A549 (cell line): ENCODE data around the gene NFIX. TPM values are rescaled to one million over a fixed set of nuclear protein-coding genes. Genes with fewer than 3 reads are reported as not detected.

Source experiments
- ATAC-seq, 2 experiments: fragments of 200-7000 bp in 1 of 2; fragments of >200 bp in 1 of 2; cut with Nextera tagmentation in 1 of 2; cut with Tn5 transposase in 1 of 2; 3 replicates each; pipeline versions ENCODE4 v1.8.0 to v1.9.1; 2018 to 2020; ENCODE audit warnings: mild to moderate bottlenecking in 1 of 2, moderate library complexity in 1 of 2
- CTCF ChIA-PET: fragments of 300-600 bp; sonication (Branson Sonifier 250); formaldehyde crosslinking; extraction: SDS; loops from one replicate; lab custom pipeline; 2021; ENCODE audit warnings: antibody characterized with exemption, inconsistent platforms; lab: Yijun Ruan, JAX
- POLR2A ChIA-PET: fragments of 350-600 bp; formaldehyde crosslinking; extraction: SDS; loops from one replicate; lab custom pipeline; 2021; ENCODE audit warnings: antibody characterized with exemption, inconsistent platforms; lab: Yijun Ruan, JAX
- DNase-seq, 2 experiments: peaks; one replicate each; pipeline versions ENCODE4 v3.0.0 to v3.0.0-alpha.2; 2011 to 2016; ENCODE audit warnings: low read depth in 1 of 2, low spot score in 1 of 2
- FAIRE-seq: peaks from 2 replicates; lab custom pipeline; 2011; peaks lifted over from hg19 to GRCh38; lab: Jason Lieb, UNC
- H3K27ac ChIP-seq, 2 experiments: fragments of >200 bp; sonication (Bioruptor Twin); formaldehyde crosslinking; 3 replicates each; pipeline ENCODE4 v1.5.1; 2016 to 2017
- H3K4me1 ChIP-seq: fragments of >200 bp; sonication (Bioruptor Twin); formaldehyde crosslinking; 3 replicates; pipeline ENCODE4 v1.6.1; 2016
- H3K4me2 ChIP-seq: fragments of >200 bp; sonication (Bioruptor Twin); formaldehyde crosslinking; 3 replicates; pipeline ENCODE4 v1.6.1; 2016
- H3K4me3 ChIP-seq: fragments of >200 bp; sonication (Bioruptor Twin); formaldehyde crosslinking; 3 replicates; pipeline ENCODE4 v1.5.1; 2016
- H3K9me3 ChIP-seq: fragments of >200 bp; sonication (Bioruptor Twin); formaldehyde crosslinking; 3 replicates; pipeline ENCODE4 v1.6.1; 2016
- CBX8 ChIP-seq: fragments of 200-600 bp; sonication (generic); IDR thresholded peaks from 2 replicates; pipeline ENCODE4 v1.6.1; 2016
- CHD2 ChIP-seq: fragments of 150-350 bp; IDR thresholded peaks from 2 replicates; pipeline ENCODE4 v1.6.1; 2014; ENCODE audit warnings: low read length; ENCODE audit not compliant: partially characterized antibody
- EHMT2 ChIP-seq: fragments of 200-600 bp; sonication (generic); IDR thresholded peaks from 2 replicates; pipeline ENCODE4 v1.6.1; 2016; ENCODE audit warnings: antibody characterized with exemption, low read depth, mild to moderate bottlenecking, moderate library complexity
- EP300 ChIP-seq, 2 experiments: fragments of >200 bp; sonication (Bioruptor Twin); formaldehyde crosslinking; IDR thresholded peaks; 2 replicates in 1 of 2; 3 replicates in 1 of 2; pipeline ENCODE4 v1.6.1; 2016 to 2017
- ESRRA ChIP-seq: fragments of 150-350 bp; IDR thresholded peaks from 2 replicates; pipeline ENCODE4 v1.6.1; 2014; ENCODE audit warnings: mild to moderate bottlenecking, low read length, borderline replicate concordance
- FOSB ChIP-seq: fragments of 250-450 bp; sonication (Bioruptor Pico); IDR thresholded peaks from 2 replicates; pipeline ENCODE4 v1.5.0; 2020; ENCODE audit warnings: mild to moderate bottlenecking, moderate library complexity
- HOXB5 ChIP-seq: fragments of 250-450 bp; sonication (Bioruptor Pico); IDR thresholded peaks from 2 replicates; pipeline ENCODE4 v1.5.0; 2020; ENCODE audit warnings: mild to moderate bottlenecking, moderate library complexity
- KDM1A ChIP-seq: fragments of 200-600 bp; sonication (generic); IDR thresholded peaks from 2 replicates; pipeline ENCODE4 v1.6.1; 2016; ENCODE audit warnings: low read depth, mild to moderate bottlenecking
- MYC ChIP-seq: IDR thresholded peaks from 2 replicates; pipeline ENCODE4 v1.6.1; 2012; ENCODE audit warnings: mild to moderate bottlenecking, inconsistent platforms, low read length, improper control_type of control experiment, borderline replicate concordance
- NFE2L2 ChIP-seq: fragments of 150-350 bp; conservative IDR thresholded peaks from 2 replicates; pipeline ENCODE4 v1.6.1; 2014; ENCODE audit warnings: low read length
- NPAS2 ChIP-seq: fragments of 250-450 bp; sonication (Bioruptor Pico); IDR thresholded peaks from 2 replicates; pipeline ENCODE4 v1.8.0; 2022; ENCODE audit warnings: mild to moderate bottlenecking, moderate library complexity, borderline replicate concordance
- POLR2AphosphoS2 ChIP-seq: conservative IDR thresholded peaks from 2 replicates; pipeline ENCODE4 v1.6.1; 2012; ENCODE audit warnings: low read length, improper control_type of control experiment, inconsistent platforms
- RARB ChIP-seq: fragments of 250-450 bp; sonication (Bioruptor Pico); IDR thresholded peaks from 2 replicates; pipeline ENCODE4 v1.8.0; 2021; ENCODE audit warnings: mild to moderate bottlenecking, moderate library complexity
- RNF2 ChIP-seq: fragments of 200-600 bp; sonication (generic); IDR thresholded peaks from 2 replicates; pipeline ENCODE4 v1.6.1; 2016; ENCODE audit warnings: low read depth, mild to moderate bottlenecking, antibody characterized with exemption, moderate library complexity, borderline replicate concordance
- SMC3 ChIP-seq: fragments of >200 bp; sonication (Bioruptor Twin); formaldehyde crosslinking; IDR thresholded peaks from 3 replicates; pipeline ENCODE4 v1.6.1; 2018; ENCODE audit warnings: inconsistent platforms
- SREBF2 ChIP-seq: fragments of 450-650 bp; IDR thresholded peaks from 2 replicates; pipeline ENCODE4 v1.6.1; 2014; ENCODE audit warnings: mild to moderate bottlenecking, moderate library complexity
- ZFP36 ChIP-seq: fragments of 450-650 bp; IDR thresholded peaks from 2 replicates; pipeline ENCODE4 v1.6.1; 2014; ENCODE audit warnings: borderline replicate concordance; ENCODE audit not compliant: partially characterized antibody
- WGBS: methylation state at CpG from one replicate; pipeline ENCODE4 v1.1.6; 2017; ENCODE audit errors: missing lambda C conversion rate; 5-methylcytosine and 5-hydroxymethylcytosine counted together
- polyA plus RNA-seq, 4 experiments: library from polyadenylated mRNA; depleted of rRNA in 3 of 4; stranded (reverse); fragments of >200 nt; fragmentation: RNase III in 1 of 4; extraction: RNeasy Plus Mini Kit Qiagen cat#74134 plus additional on column Dnase treatment in 1 of 4; gene quantifications; 2 replicates in 3 of 4; 3 replicates in 1 of 4; pipeline ENCODE4 v1.2.3, GENCODE V29; 2011 to 2017
- TF ChIP-seq, protein P1 (sequence below): fragments of >200 bp; sonication (Bioruptor Twin); formaldehyde crosslinking; IDR thresholded peaks from 3 replicates; pipeline ENCODE4 v1.6.1; 2016
- TF ChIP-seq, protein P2 (sequence below): fragments of 250-450 bp; sonication (Bioruptor Pico); IDR thresholded peaks from 2 replicates; pipeline ENCODE4 v1.5.0; 2020; ENCODE audit warnings: low read depth, mild to moderate bottlenecking, moderate library complexity
- TF ChIP-seq, protein P3 (sequence below): fragments of 450-650 bp; IDR thresholded peaks from 2 replicates; pipeline ENCODE4 v1.6.1; 2014; ENCODE audit warnings: antibody characterized with exemption
- TF ChIP-seq, protein P4 (sequence below): IDR thresholded peaks from 2 replicates; pipeline ENCODE4 v1.6.1; 2012

Gene NFIX
- polyA plus RNA-seq, 2 of the 4 experiments (the other 2 are of a cell fraction): 0.52 to 3.0 TPM

DNA sequence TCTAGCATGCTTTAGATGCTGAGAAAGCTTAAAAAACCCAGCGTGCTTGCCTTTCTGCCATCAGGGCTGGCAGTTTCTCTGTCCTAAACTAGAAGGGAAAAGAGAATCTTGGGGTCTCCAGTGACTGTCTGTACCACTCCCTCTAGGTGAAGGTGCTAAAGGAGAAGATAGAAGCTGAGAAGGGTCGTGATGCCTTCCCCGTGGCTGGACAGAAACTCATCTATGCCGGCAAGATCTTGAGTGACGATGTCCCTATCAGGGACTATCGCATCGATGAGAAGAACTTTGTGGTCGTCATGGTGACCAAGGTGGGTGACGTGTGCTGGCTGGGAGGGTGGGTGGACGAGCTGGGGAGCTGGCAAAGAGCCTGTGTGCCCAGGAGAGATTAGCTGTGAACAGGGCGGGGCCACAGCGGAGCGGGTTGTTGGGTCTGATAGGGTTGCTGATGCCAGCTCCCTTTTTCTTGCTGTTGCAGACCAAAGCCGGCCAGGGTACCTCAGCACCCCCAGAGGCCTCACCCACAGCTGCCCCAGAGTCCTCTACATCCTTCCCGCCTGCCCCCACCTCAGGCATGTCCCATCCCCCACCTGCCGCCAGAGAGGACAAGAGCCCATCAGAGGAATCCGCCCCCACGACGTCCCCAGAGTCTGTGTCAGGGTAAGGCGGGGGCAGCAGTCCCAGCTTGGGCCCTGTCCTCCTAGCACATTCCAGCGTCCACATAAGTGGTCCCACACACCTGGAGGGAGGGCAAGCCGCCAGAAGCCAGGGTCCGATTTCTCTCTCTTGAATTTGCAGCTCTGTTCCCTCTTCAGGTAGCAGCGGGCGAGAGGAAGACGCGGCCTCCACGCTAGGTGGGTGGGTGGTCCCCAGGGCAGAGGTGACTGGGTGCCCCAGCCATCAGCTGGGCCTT lies 47.3 kb upstream of the NFIX start:
- Histone ChIP-seq H3K4me2 (peak overlapping the region; percentile 97), H3K4me1 (peaks cover 13% of the 10 kb centered on the region; the same call in 2 of the 3 replicates), H3K27ac (no peak overlapping the region), H3K9me3 (no peaks in the 10 kb centered on the region)
- CTCF ChIA-PET: interaction anchor here (1.0 to 2.7 kb wide), 3 partner anchors 9 to 146 kb away, joined by 3 to 10 read pairs (median 3); partner anchors contain the start of gene CALR
- FAIRE-seq: no peak
- 92% methylated on average over 23 of the region's 28 CpGs for WGBS
- TF ChIP-seq NFE2L2 (no peak), CHD2 (no peak), RNF2 (no peak), ZFP36 (no peak)
- TF ChIP-seq, protein P1, sequence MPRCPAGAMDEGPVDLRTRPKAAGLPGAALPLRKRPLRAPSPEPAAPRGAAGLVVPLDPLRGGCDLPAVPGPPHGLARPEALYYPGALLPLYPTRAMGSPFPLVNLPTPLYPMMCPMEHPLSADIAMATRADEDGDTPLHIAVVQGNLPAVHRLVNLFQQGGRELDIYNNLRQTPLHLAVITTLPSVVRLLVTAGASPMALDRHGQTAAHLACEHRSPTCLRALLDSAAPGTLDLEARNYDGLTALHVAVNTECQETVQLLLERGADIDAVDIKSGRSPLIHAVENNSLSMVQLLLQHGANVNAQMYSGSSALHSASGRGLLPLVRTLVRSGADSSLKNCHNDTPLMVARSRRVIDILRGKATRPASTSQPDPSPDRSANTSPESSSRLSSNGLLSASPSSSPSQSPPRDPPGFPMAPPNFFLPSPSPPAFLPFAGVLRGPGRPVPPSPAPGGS: no peak
- TF ChIP-seq, all 56 proteins: peak for 0
- DNase-seq: no peak
- H3K4me3 ChIP-seq: no peak overlapping the region
- POLR2A ChIA-PET: no interaction called here
- no peak for ATAC-seq

DNA sequence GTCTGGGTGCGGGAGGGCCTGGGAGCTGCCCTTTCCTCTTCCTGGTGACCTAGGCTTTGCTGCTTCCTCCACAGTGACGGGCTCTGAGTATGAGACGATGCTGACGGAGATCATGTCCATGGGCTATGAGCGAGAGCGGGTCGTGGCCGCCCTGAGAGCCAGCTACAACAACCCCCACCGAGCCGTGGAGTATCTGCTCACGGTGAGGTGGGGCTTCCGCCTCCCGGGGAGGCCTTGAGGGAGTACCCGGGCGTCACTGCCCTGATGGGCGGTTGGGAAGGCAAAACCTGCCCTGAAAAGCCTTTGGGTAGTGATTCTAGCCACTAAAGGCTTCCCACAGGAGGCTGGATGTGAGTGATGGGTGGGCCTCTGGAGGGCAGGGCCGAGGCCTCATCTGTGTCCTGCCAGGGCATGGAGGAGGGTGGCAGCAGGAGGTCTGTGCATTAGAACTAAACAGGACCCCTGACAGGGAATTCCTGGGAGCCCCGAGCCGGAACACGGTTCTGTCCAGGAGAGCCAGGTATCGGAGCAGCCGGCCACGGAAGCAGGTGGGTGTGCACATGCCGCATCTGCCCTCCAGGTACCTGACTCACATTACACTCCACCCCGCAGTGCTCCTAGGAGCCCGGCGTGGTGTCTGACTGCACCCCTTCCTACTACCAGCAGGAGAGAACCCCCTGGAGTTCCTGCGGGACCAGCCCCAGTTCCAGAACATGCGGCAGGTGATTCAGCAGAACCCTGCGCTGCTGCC lies 46.5 kb upstream of the NFIX start:
- CTCF ChIA-PET: interaction anchor here (1.0 to 2.1 kb wide), 3 partner anchors 10 to 145 kb away, joined by 3 to 4 read pairs (median 3); partner anchors contain the start of gene CALR
- TF ChIP-seq EP300 (IDR thresholded peaks at IDR 0.05) (no peak), HOXB5 (CRISPR knock-in tag) (no peak), FOSB (CRISPR knock-in tag) (no peak), SMC3 (no peak), KDM1A (no peak), CBX8 (no peak), NPAS2 (CRISPR knock-in tag) (no peak), MYC (no peak), RARB (CRISPR knock-in tag) (no peak), POLR2AphosphoS2 (no peak), EHMT2 (no peak), SREBF2 (no peak), ESRRA (no peak)
- TF ChIP-seq, protein P2, sequence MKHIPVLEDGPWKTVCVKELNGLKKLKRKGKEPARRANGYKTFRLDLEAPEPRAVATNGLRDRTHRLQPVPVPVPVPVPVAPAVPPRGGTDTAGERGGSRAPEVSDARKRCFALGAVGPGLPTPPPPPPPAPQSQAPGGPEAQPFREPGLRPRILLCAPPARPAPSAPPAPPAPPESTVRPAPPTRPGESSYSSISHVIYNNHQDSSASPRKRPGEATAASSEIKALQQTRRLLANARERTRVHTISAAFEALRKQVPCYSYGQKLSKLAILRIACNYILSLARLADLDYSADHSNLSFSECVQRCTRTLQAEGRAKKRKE (CRISPR knock-in tag): no peak
- TF ChIP-seq, protein P1: no peak
- TF ChIP-seq, protein P3, sequence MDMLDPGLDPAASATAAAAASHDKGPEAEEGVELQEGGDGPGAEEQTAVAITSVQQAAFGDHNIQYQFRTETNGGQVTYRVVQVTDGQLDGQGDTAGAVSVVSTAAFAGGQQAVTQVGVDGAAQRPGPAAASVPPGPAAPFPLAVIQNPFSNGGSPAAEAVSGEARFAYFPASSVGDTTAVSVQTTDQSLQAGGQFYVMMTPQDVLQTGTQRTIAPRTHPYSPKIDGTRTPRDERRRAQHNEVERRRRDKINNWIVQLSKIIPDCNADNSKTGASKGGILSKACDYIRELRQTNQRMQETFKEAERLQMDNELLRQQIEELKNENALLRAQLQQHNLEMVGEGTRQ: no peak
- TF ChIP-seq, protein P4, sequence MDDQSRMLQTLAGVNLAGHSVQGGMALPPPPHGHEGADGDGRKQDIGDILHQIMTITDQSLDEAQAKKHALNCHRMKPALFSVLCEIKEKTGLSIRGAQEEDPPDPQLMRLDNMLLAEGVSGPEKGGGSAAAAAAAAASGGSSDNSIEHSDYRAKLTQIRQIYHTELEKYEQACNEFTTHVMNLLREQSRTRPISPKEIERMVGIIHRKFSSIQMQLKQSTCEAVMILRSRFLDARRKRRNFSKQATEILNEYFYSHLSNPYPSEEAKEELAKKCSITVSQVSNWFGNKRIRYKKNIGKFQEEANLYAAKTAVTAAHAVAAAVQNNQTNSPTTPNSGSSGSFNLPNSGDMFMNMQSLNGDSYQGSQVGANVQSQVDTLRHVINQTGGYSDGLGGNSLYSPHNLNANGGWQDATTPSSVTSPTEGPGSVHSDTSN: no peak
- peaks cover 18% of the 10 kb centered on the region; the same call in 2 of the 3 replicates for H3K4me1 ChIP-seq

More for the DNA sequence above, 46.5 kb upstream of the NFIX start:
- no peak for DNase-seq
- ATAC-seq: no peak
- Histone ChIP-seq H3K27ac (no peak overlapping the region), H3K4me2 (no peak overlapping the region), H3K9me3 (no peaks in the 10 kb centered on the region), H3K4me3 (no peak overlapping the region)
- POLR2A ChIA-PET: no interaction called here
- no peak for FAIRE-seq
- WGBS: 95% methylated on average over 15 of the region's 30 CpGs
